ENCODE data around the gene NRG2.

DNA sequence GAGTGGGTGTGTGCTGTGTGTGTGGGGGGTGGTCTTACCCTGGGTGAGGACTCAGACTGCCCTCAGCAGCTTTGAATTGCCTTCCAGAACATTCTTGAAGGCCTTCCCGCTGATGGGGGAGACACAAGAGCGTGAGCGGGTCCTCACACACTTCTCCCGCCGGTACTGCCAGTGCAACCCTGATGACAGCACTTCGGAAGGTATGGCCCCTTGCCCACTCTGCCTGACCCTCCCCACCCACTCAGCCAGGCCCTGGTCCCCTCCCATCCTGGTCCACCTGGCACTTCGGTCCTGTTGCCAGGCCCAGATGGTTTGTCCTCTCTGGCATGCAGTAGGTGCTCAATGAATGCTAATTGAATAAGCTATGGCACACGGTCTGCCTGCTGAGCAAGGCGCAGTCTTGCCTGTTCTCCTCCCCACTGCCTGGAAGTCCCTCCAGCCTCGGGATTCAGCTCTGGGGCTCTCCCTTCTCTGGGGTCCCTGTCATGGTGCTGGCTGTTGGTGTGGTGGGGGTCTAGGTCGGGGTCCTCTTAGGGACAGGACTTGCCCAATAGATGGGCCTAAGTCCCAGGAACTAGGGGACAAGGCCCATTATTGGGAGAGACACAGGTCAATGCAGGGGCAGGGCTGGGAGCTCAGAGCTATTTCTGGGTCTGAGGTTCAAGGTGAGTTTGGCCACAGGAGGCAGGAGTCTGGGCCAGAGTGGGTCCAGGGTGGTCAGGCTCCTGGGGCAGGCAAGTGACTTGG, 221.1 kb downstream of the NRG2 start:
- TF ChIP-seq MXI1 (IDR thresholded peaks at IDR 0.05; ENCODE audit: low read depth, low read length) (no peak), POLR2AphosphoS5 (IDR thresholded peaks at IDR 0.05; ENCODE audit: low read depth, low read length) (no peak), EP300 (IDR thresholded peaks at IDR 0.05; ENCODE audit: borderline replicate concordance in 1 of 2, low read depth in 1 of 2, low read length in 1 of 2) (no peak), ELF1 (IDR thresholded peaks at IDR 0.05) (no peak), TEAD4 (IDR thresholded peaks at IDR 0.05; ENCODE audit: borderline replicate concordance, insufficient read depth) (no peak), JUND (IDR thresholded peaks at IDR 0.05) (no peak), CHD2 (IDR thresholded peaks at IDR 0.05; ENCODE audit: low read length, partially characterized antibody) (no peak), YY1 (IDR thresholded peaks at IDR 0.05; ENCODE audit: low read depth) (no peak)
- TF ChIP-seq, protein P1, sequence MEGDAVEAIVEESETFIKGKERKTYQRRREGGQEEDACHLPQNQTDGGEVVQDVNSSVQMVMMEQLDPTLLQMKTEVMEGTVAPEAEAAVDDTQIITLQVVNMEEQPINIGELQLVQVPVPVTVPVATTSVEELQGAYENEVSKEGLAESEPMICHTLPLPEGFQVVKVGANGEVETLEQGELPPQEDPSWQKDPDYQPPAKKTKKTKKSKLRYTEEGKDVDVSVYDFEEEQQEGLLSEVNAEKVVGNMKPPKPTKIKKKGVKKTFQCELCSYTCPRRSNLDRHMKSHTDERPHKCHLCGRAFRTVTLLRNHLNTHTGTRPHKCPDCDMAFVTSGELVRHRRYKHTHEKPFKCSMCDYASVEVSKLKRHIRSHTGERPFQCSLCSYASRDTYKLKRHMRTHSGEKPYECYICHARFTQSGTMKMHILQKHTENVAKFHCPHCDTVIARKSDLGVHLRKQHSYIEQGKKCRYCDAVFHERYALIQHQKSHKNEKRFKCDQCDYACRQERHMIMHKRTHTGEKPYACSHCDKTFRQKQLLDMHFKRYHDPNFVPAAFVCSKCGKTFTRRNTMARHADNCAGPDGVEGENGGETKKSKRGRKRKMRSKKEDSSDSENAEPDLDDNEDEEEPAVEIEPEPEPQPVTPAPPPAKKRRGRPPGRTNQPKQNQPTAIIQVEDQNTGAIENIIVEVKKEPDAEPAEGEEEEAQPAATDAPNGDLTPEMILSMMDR (IDR thresholded peaks at IDR 0.05), result no peak
- TF ChIP-seq, protein P2, sequence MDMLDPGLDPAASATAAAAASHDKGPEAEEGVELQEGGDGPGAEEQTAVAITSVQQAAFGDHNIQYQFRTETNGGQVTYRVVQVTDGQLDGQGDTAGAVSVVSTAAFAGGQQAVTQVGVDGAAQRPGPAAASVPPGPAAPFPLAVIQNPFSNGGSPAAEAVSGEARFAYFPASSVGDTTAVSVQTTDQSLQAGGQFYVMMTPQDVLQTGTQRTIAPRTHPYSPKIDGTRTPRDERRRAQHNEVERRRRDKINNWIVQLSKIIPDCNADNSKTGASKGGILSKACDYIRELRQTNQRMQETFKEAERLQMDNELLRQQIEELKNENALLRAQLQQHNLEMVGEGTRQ (IDR thresholded peaks at IDR 0.05; ENCODE audit: borderline replicate concordance, low read depth, low read length), result no peak
- TF ChIP-seq, protein P3, sequence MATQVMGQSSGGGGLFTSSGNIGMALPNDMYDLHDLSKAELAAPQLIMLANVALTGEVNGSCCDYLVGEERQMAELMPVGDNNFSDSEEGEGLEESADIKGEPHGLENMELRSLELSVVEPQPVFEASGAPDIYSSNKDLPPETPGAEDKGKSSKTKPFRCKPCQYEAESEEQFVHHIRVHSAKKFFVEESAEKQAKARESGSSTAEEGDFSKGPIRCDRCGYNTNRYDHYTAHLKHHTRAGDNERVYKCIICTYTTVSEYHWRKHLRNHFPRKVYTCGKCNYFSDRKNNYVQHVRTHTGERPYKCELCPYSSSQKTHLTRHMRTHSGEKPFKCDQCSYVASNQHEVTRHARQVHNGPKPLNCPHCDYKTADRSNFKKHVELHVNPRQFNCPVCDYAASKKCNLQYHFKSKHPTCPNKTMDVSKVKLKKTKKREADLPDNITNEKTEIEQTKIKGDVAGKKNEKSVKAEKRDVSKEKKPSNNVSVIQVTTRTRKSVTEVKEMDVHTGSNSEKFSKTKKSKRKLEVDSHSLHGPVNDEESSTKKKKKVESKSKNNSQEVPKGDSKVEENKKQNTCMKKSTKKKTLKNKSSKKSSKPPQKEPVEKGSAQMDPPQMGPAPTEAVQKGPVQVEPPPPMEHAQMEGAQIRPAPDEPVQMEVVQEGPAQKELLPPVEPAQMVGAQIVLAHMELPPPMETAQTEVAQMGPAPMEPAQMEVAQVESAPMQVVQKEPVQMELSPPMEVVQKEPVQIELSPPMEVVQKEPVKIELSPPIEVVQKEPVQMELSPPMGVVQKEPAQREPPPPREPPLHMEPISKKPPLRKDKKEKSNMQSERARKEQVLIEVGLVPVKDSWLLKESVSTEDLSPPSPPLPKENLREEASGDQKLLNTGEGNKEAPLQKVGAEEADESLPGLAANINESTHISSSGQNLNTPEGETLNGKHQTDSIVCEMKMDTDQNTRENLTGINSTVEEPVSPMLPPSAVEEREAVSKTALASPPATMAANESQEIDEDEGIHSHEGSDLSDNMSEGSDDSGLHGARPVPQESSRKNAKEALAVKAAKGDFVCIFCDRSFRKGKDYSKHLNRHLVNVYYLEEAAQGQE (IDR thresholded peaks at IDR 0.05; ENCODE audit: low read depth, low read length), result no peak
